HepG2 (cell line): ENCODE results near the gene TOM1L2. TPM values are rescaled to one million over a fixed set of nuclear protein-coding genes. Genes with fewer than 3 reads are reported as not detected.

Experiments used
- ATAC-seq: fragments of 200-7000 bp; cut with Tn5 transposase; 3 replicates; pipeline ENCODE4 v1.9.1; 2020; ENCODE audit warnings: mild to moderate bottlenecking, moderate library complexity
- BruUV-seq: library from RNA; stranded (reverse); fragments of 400-500 nt; replicated peaks from 2 replicates; lab custom pipeline; 2021; lab: Mats Ljungman, UMichigan
- CTCF ChIA-PET: fragments of 300-600 bp; formaldehyde crosslinking; extraction: SDS; loops from one replicate; lab custom pipeline; 2021; ENCODE audit warnings: low total read pairs, inconsistent platforms, low intra/inter-chr PET ratio; lab: Yijun Ruan, JAX
- POLR2A ChIA-PET: fragments of 350-600 bp; sonication (Branson Sonifier 250); formaldehyde crosslinking; loops from one replicate; lab custom pipeline; 2020; ENCODE audit warnings: antibody characterized with exemption, inconsistent platforms; lab: Yijun Ruan, JAX
- DNase-seq: peaks from one replicate; pipeline ENCODE4 v3.0.0-alpha.2; 2015; ENCODE audit warnings: low spot score
- FAIRE-seq: peaks from 3 replicates; lab custom pipeline; 2011; peaks lifted over from hg19 to GRCh38; lab: Jason Lieb, UNC
- H2AFZ ChIP-seq: one replicate; pipeline ENCODE4 v1.6.1; 2011; ENCODE audit warnings: low read length, inconsistent platforms
- H3K27ac ChIP-seq: fragments of 300-600 bp; 3 replicates; pipeline ENCODE4 v1.8.0; 2011; ENCODE audit warnings: mixed run types, mild to moderate bottlenecking, mixed read lengths, low read length, inconsistent platforms; ENCODE audit not compliant: insufficient read depth; ENCODE audit errors: extremely low read length
- H3K27me3 ChIP-seq, 2 experiments: fragments of 200-600 bp in 1 of 2; 2 replicates in 1 of 2; 3 replicates in 1 of 2; pipeline versions ENCODE4 v1.6.0 to v1.8.0; 2011; ENCODE audit warnings: low read length in 2 of 2, mild to moderate bottlenecking in 2 of 2, moderate library complexity in 2 of 2, inconsistent platforms in 1 of 2; ENCODE audit not compliant: insufficient read depth in 2 of 2, control insufficient read depth in 1 of 2
- H3K36me3 ChIP-seq, 2 experiments: fragments of 200-600 bp in 1 of 2; replicated peaks in 1 of 2; 2 replicates in 1 of 2; 3 replicates in 1 of 2; pipeline versions ENCODE4 v1.5.1 to v1.8.0; 2011; ENCODE audit warnings: low read length in 2 of 2, inconsistent platforms in 1 of 2; ENCODE audit not compliant: insufficient read depth in 2 of 2, control insufficient read depth in 1 of 2
- H3K4me1 ChIP-seq: 2 replicates; pipeline ENCODE4 v1.5.1; 2012; ENCODE audit warnings: low read length, inconsistent platforms; ENCODE audit not compliant: insufficient read depth
- H3K4me2 ChIP-seq: 2 replicates; pipeline ENCODE4 v1.6.0; 2011; ENCODE audit warnings: low read depth, low read length, inconsistent platforms
- H3K4me3 ChIP-seq, 3 experiments: fragments of 200-600 bp in 1 of 3; sonication (generic), shearing (Covaris generic) in 1 of 3; replicated peaks in 1 of 3; 2 replicates each; pipeline ENCODE4 v1.5.1; 2011 to 2016; ENCODE audit warnings: low read length in 3 of 3, inconsistent platforms in 2 of 3, low read depth in 2 of 3, mild to moderate bottlenecking in 2 of 3, control low read depth in 1 of 3, mixed read lengths in 1 of 3; ENCODE audit not compliant: insufficient read depth in 1 of 3
- H3K79me2 ChIP-seq: one replicate; pipeline ENCODE4 v1.6.1; 2011; ENCODE audit warnings: low read length, inconsistent platforms; ENCODE audit not compliant: insufficient read depth
- H3K9ac ChIP-seq: 2 replicates; pipeline ENCODE4 v1.6.0; 2011; ENCODE audit warnings: mild to moderate bottlenecking, low read depth, low read length, inconsistent platforms; ENCODE audit not compliant: insufficient read depth
- H3K9me3 ChIP-seq: 2 replicates; pipeline ENCODE4 v1.5.1; 2012; ENCODE audit warnings: mild to moderate bottlenecking, low read length
- H4K20me1 ChIP-seq: 2 replicates; pipeline ENCODE4 v1.6.0; 2011; ENCODE audit warnings: inconsistent platforms, mild to moderate bottlenecking, low read length, moderate library complexity; ENCODE audit not compliant: insufficient read depth
- CBFB ChIP-seq: sonication (generic); formaldehyde crosslinking; IDR thresholded peaks from 2 replicates; pipeline ENCODE4 v1.4.0; 2020; ENCODE audit warnings: missing genetic modification reagents
- CHD2 ChIP-seq: IDR thresholded peaks from 2 replicates; pipeline ENCODE4 v1.6.1; 2011; ENCODE audit warnings: low read depth, low read length, improper control_type of control experiment
- DPF2 ChIP-seq: sonication (generic); formaldehyde crosslinking; IDR thresholded peaks from 2 replicates; pipeline ENCODE4 v1.4.0; 2020; ENCODE audit warnings: mild to moderate bottlenecking, low read depth, missing genetic modification reagents, borderline replicate concordance
- FOXM1 ChIP-seq: sonication (generic); formaldehyde crosslinking; IDR thresholded peaks from 2 replicates; pipeline ENCODE4 v1.5.0; 2020; ENCODE audit warnings: missing genetic modification reagents
- HNRNPLL ChIP-seq: fragments of 200-400 bp; formaldehyde crosslinking; IDR thresholded peaks from 2 replicates; pipeline ENCODE4 v1.6.1; 2017; ENCODE audit warnings: mild to moderate bottlenecking, low read depth, low read length; ENCODE audit not compliant: poor library complexity, severe bottlenecking
- MZF1 ChIP-seq: sonication (generic); formaldehyde crosslinking; IDR thresholded peaks from 2 replicates; pipeline ENCODE4 v1.8.1; 2023; ENCODE audit warnings: mild to moderate bottlenecking, missing genetic modification reagents, borderline replicate concordance
- NR2C2 ChIP-seq: sonication (generic); formaldehyde crosslinking; IDR thresholded peaks from 2 replicates; pipeline ENCODE4 v1.4.0; 2020; ENCODE audit warnings: missing genetic modification reagents, mild to moderate bottlenecking, moderate library complexity, borderline replicate concordance
- PHF20 ChIP-seq: sonication (generic); formaldehyde crosslinking; IDR thresholded peaks from 2 replicates; pipeline ENCODE4 v1.5.0; 2020; ENCODE audit warnings: mild to moderate bottlenecking, missing genetic modification reagents
- REL ChIP-seq: sonication (generic); formaldehyde crosslinking; conservative IDR thresholded peaks from 2 replicates; pipeline ENCODE4 v1.8.0; 2022; ENCODE audit warnings: mild to moderate bottlenecking, missing genetic modification reagents, moderate library complexity
- YEATS2 ChIP-seq: sonication (generic); formaldehyde crosslinking; IDR thresholded peaks from 2 replicates; pipeline ENCODE4 v1.4.0; 2020; ENCODE audit warnings: missing genetic modification reagents, borderline replicate concordance
- ZFP41 ChIP-seq: sonication (generic); formaldehyde crosslinking; IDR thresholded peaks from 2 replicates; pipeline ENCODE4 v1.4.0; 2020; ENCODE audit warnings: mild to moderate bottlenecking, missing genetic modification reagents, borderline replicate concordance
- ZNF496 ChIP-seq: sonication (generic); formaldehyde crosslinking; IDR thresholded peaks from 2 replicates; pipeline ENCODE4 v1.8.1; 2023; ENCODE audit warnings: mild to moderate bottlenecking, moderate library complexity, missing genetic modification reagents; ENCODE audit not compliant: insufficient replicate concordance
- ZNF614 ChIP-seq: IDR thresholded peaks from 2 replicates; pipeline ENCODE4 v1.6.1; 2018; ENCODE audit warnings: missing biosample characterization, missing genetic modification reagents, inconsistent platforms, borderline replicate concordance
- ZNF761 ChIP-seq: sonication (generic); formaldehyde crosslinking; conservative IDR thresholded peaks from 2 replicates; pipeline ENCODE4 v1.4.0; 2020; ENCODE audit warnings: mild to moderate bottlenecking, missing genetic modification reagents
- WGBS: methylation state at CpG from one replicate; pipeline ENCODE4 v1.1.6; 2017; ENCODE audit warnings: low lambda C conversion rate; 5-methylcytosine and 5-hydroxymethylcytosine counted together
- in situ Hi-C: cut with HindIII; loops from 2 replicates; pipeline ENCODE4 v1.10.0; 2017; ENCODE audit warnings: low pct_unique_long_range_greater_than_20kb; ENCODE audit not compliant: extremely low pct_ligation_motif_present
- intact Hi-C: fragments of 100-400 bp; cut with micrococcal nuclease; formaldehyde crosslinking; loops from one replicate; pipeline ENCODE4 v1.10.0; 2022; ENCODE audit not compliant: unreplicated experiment
- polyA plus RNA-seq, 8 experiments: library from polyadenylated mRNA; depleted of rRNA in 3 of 8; stranded (reverse) in 7 of 8; unstranded in 1 of 8; fragments of >200 nt; fragmentation: Illumina TruSeq in 4 of 8; extraction: Trizol in 4 of 8; gene quantifications; 2 replicates each; pipeline versions ENCODE4 v1.2.1 to v1.2.3, GENCODE V29; 2011 to 2016; ENCODE audit warnings: low read depth in 4 of 8, missing spikeins in 1 of 8, mixed read lengths in 1 of 8; ENCODE audit not compliant: insufficient read depth in 1 of 8
- total RNA-seq, 5 experiments: library from RNA; depleted of rRNA; stranded (reverse); fragments of >200 nt; fragmentation: Illumina TruSeq; extraction: Trizol; gene quantifications; 2 replicates each; pipeline ENCODE4 v1.2.3, GENCODE V29; 2016; ENCODE audit warnings: low read depth in 1 of 5
- TF ChIP-seq, protein P1 (sequence below): sonication (generic); formaldehyde crosslinking; conservative IDR thresholded peaks from 2 replicates; pipeline ENCODE4 v1.8.0; 2022; ENCODE audit warnings: low read depth, missing genetic modification reagents

Gene TOM1L2
- total and polyA plus RNA-seq, 2 of the 13 experiments (the other 11 are each of a cell fraction or from before 2014, with no cell fraction given) = 4.7 to 7.4 TPM

- Histone ChIP-seq H2AFZ (no peak overlapping the region), H3K4me3 (no peak overlapping the region), H3K27ac (no peak overlapping the region), H3K4me1 (peaks cover 2% of the 10 kb centered on the region), H3K9ac (no peak overlapping the region), H3K9me3 (no peaks in the 10 kb centered on the region), H3K79me2 (no peaks in the 10 kb centered on the region), H3K36me3 (no peaks in the 10 kb centered on the region), H4K20me1 (no peaks in the 10 kb centered on the region), H3K27me3 (no peaks in the 10 kb centered on the region), H3K4me2 (no peak overlapping the region)
- ChIA-PET CTCF (no interaction called here), POLR2A (no interaction called here)
- BruUV-seq = no TSS peak
- FAIRE-seq (no peak), DNase-seq (no peak), ATAC-seq (no peak)
- in situ Hi-C loops (no loop called here), intact Hi-C loops (no loop called here)
- TF ChIP-seq MZF1 (CRISPR knock-in tag) = no peak
- TF ChIP-seq REL (CRISPR knock-in tag) = no peak
- no peak for TF ChIP-seq HNRNPLL
- TF ChIP-seq NR2C2 = no peak
- TF ChIP-seq ZNF614 (CRISPR knock-in tag) = no peak
- no peak for TF ChIP-seq PHF20 (CRISPR knock-in tag)
- TF ChIP-seq, protein P1, sequence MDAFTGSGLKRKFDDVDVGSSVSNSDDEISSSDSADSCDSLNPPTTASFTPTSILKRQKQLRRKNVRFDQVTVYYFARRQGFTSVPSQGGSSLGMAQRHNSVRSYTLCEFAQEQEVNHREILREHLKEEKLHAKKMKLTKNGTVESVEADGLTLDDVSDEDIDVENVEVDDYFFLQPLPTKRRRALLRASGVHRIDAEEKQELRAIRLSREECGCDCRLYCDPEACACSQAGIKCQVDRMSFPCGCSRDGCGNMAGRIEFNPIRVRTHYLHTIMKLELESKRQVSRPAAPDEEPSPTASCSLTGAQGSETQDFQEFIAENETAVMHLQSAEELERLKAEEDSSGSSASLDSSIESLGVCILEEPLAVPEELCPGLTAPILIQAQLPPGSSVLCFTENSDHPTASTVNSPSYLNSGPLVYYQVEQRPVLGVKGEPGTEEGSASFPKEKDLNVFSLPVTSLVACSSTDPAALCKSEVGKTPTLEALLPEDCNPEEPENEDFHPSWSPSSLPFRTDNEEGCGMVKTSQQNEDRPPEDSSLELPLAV (CRISPR knock-in tag) = no peak
- TF ChIP-seq ZFP41 (CRISPR knock-in tag) = no peak
- no peak for TF ChIP-seq ZNF761 (CRISPR knock-in tag)
- TF ChIP-seq CBFB = no peak
- TF ChIP-seq ZNF496 = no peak
- TF ChIP-seq FOXM1 (CRISPR knock-in tag) = no peak
- no peak for TF ChIP-seq YEATS2 (CRISPR knock-in tag)
- TF ChIP-seq DPF2 (CRISPR knock-in tag) = no peak
- no peak for TF ChIP-seq CHD2
- 85% methylated on average over 3 of the region's 3 CpGs for WGBS
These were observed 19.5 kb downstream of the TOM1L2 start for GRCh38 chr17:17952691-17953090.
